Smooth muscle cell of the brain vasculature (primary cell): ENCODE measurements around the gene TPRA1.
"Not testable (repeated sequence)": the region's sequence is repeated elsewhere in the genome, so short reads cannot be mapped to it uniquely, and the experiment has no call there.

Source experiments
- DNase-seq: peaks from one replicate; pipeline ENCODE4 v3.0.0-alpha.2; 2012; ENCODE audit warnings: low read depth, low spot score

Gene TPRA1

DNA sequence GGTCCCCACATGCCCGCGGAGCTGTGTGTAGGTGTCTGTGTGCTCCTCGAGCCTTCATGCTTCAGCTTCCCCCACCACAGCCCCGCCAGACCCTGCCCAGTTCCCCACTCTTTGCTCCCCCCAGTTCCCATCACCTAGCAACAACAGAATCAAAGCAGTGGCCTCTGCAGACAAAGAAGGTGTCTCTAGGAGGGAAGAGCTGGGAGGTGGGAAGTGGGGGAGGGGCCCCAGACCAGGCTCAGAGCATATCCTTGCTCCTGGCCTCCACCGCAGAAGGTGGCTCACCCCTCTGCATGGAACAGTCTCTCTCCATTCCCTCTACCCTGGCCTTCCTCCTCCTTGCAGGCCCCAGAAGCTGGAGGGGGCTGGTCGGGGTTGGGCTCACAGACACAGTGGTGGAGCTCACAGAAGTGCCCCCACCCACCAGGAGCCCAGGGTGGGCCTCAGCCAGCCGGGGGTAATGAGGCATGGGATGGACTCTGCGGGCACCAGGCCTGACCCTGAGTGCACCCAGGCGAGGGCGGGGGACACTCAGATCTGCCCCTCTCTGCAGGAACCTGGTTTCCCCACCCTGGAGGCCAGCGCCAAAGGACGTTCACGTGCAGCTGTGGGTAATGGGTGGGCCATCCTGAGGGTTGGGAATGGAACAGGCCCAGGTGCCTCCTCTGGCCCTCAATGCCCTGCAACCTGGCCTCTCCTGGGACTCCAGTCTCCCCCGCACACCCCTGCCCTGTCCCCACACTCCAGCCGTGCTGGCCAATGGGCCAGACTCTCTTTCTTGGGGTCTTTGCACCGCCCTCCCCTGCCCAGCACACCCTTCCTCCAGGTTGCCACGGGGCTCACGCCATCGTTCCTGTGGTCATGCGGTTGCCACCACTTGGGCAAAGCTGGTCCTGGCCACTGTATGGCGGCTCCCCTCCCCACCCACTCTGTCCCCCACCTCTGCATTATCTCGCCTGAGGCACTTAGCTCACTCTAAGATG lies 53.4 kb downstream of the TPRA1 start:
- no peak for DNase-seq

DNA sequence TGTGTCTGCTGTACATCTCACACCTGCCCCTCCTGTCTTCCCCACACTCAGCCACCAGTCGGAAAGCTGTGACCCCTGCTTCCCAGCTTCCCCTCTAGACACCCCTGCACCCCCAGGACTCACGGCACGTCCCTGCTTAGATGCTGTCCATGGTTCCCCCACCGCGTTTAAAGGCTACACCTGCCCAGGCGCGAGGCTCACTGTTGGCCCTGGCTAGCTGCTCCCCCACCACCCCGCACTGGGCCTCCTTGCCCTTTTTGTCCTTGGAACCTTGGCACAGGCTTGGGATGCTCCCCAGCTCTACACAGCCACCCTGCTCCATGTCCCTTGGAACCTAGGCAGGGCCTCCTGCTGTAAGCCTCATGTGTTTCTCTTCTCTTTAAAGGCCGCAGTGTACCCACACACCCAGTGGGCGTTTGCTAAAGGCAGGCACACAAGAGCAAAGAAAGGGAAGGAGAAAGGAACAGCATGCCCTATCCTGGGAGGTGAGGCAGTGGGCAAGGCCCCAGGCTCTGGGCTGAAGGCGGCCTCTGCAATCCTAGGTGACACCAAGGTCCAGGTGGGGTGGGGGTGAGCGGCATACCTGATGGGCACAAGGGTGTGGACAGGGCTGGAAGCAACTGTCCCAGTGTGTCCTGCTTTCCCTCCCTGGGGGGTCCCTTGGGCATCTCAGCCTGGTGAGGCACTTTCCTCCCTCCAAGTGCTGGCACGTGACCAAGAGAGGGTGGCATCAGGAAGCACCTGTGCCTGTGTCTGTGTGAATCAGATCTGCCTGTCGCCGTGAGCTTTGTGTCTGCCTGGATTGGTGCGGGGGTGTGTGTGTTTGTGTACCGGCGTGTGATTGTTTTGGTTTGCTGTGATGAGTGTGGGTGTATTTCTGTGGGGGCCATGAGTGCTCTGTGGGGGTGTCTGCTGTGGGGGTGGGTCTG lies 54.4 kb downstream of the TPRA1 start:
- no peak for DNase-seq

DNA sequence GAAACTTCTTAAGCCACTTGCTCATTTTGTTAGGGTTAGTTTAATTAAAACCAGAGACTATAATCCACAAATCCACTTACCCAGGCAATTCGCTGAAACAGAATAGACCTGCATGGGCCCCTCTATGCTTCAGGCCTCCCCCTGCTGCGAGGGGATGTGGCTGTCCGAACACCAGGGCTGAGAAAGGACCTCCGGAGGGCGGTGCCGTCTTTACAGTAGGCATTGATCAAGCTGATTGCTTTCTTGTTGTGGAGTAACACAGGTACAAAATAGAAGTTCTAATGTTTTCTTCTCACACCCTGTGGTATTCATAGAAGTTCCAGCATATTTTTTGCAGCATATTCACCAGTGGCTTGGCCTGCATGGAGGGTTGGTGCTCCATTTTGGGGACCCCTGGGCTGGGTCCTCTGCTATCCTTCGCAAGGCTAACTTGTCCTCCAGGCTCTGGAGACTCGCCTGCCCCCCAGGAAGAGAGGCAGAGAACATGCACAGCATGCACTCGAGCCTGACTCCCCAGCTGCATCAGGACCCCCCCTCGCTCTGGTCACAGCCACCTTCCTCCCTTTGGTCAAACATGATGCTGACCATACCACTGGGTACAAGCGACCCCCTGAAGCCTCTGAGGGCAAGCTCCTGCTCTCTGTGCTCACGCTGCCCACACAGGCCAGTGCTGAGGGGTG lies 55.3 kb downstream of the TPRA1 start:
- no peak for DNase-seq

DNA sequence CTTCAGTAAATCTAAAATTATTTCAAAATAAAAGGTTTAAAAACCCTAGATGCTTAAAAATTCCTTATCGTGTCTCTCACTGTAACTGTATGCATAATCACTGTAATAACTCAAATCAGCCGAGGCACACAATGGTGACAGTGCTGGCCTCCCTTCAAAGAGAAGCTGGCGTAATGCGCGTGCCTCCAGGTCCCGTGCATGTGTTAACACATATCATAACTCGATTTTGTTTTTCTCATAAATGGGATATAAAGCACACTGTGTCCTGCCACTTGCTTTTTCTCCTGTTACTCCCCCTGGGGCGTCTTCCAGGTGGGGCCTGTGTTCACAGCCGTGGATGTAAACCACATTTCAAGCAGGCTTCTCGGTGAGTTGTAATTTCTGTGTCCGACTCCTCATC lies 56.0 kb downstream of the TPRA1 start:
- DNase-seq = no peak

DNA sequence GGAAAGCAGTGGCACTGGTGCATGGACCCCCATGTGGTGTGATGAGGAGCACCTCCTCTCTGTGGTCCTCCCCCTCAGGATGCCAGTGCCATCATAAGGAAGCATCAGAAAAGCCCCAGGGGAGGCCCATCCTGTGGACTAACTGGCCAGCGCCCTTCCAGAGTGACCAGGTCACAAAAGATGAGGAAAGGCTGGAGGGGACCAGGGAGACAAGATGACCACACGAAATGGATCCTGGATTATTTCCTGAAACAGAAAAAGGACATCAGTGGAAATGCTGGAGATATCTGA lies 56.4 kb downstream of the TPRA1 start:
- DNase-seq = no peak

DNA sequence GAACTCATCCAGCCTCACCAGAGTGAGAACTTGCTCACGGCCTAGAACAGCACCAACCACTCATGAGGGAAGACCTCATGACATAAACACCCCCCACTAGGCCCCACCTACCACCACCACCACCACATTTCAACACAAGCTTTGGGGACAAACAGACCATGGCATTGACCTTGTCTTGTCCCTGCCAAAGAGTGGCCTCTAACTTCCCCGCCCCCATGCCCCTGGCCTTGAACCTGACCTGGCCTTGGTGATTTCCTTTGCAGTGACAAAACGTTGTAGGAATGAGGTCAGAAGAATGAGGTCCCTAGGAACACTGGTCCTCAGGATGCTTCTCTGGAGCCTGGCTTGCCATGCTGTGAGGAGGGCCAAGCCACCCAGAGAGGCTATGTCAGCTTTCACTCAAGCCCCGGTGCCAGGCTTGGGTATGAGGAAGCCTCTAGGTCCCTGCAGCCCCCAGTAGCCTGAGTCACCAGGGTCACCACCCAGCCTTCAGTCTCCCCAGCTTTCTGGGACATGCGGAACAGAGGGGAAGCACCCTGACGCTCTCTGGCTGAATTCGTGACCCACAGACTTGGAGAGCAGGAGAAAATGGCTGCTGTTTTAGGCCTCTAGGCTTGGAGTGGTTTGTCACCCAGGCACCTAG lies 57.9 kb downstream of the TPRA1 start:
- DNase-seq = no peak

DNA sequence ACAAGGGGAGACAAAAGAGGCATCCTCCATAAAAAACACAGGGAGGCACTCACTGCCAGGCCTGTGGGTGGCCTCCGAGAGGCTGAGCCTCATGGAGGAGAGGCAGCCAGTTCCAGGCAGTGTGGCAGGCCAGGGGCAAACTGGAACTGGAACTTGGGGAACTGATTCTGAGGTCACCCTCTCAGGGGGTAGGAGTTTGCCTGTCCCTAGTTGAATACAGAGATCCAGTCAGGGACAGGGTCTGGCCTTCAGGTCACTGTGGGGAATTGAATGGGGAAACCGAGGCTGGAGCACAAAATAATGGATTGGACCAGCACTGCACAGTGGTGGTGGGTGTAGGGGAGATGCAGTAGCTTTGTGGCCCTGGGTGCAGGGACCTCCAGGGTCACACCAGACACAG lies 58.7 kb downstream of the TPRA1 start:
- DNase-seq = no peak

DNA sequence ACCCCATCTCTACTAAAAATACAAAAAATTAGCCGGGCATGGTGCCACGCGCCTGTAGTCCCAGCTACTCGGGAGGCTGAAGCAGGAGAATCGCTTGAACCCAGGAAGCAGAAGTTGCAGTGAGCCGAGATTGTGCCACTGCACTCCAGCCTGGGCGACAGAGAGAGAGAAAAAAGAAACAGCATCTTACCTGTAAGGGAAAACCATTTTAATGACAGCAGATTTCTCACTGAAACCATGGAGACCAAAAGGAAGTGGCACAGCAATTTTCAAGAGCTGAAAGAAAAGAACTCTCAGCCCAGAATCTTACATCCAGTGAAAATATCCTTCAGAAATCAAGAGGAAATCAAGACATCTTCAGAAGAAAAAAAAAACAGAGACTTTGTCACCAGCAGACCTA lies 59.7 kb downstream of the TPRA1 start:
- not testable (repeated sequence) for DNase-seq

DNA sequence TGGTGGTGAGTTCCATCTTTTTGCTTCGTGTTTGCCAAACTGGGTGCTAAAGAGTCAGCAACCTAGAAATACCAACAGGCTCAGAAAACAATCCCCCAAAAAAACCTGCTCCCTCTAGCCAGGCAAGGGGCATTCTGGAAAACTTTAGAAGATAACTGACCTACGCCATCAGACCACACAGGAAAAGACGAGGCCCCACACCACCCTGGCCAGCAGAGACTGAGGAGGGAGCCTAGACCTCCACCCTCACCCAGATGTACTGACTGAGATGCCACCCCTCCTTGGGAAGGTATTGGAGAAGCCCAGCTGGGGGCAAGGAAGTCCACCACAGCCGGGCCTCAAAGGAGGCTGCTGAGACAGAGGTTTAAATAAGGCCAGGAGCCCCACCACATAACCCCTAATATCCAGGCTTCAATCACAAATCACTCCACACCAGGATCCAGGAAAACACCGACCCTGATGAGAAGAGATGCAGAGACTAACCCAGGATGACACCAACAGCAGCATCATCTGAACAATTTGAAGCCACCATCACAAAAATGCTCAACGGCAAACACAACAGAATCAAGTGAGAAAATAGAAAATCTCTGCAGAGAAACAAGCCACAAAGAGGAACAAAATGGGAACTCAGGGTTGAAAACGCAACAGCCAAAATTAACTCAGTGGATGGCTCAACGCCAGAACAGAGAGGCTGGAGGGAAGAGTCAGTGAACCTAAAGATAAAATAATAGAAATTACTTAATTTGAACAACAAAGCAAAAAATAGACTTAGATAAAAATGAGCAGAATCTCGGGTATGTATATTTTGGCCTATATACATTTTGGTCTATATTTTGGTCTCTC lies 61.0 kb downstream of the TPRA1 start:
- DNase-seq = no peak

DNA sequence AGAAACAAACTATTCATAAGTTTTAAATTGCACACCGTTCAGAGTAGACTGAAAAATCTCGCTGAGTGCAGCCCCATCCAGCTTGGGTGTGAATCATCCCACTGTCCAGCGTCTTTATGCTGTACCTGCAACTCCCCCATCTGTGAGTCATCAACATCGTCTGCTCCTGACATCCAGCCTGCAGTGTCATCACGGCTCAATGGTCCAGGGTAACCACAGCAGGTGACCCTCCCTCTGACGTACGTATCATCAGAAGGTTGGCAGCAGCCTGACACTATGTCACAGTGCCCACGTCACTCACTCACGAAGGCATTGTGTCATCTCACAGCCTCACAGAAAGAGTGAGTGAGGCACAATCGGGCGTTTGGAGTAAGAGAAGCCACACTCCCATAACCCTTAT lies 65.2 kb downstream of the TPRA1 start:
- no peak for DNase-seq

DNA sequence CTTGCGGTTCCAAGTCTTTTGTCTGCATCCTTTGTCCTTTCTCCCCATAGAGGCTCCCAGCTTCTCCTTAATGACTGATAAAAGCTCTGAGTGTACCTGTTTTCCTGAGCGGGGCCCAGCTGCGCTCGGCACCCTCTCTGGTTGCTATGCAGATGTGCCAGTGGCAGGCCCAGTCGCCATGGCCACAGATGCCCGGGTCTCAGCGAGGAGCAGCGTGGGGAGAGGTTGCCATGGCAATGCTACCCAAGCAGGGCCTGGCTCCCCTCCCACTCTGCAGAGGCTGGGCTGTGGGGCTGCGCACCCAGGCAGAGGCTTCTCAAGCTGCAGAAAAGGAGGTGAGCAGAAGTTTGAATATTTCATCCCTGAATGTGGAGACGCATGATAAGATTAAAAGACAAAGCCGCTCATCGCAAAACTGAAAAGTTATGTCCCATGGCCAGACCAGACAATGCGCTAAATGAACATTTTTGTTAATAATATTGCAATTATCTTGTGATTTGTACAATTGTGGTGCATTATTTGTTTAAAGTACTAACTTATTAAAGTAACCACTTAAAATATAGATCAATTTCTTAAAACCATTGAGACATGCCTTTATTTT lies 66.1 kb downstream of the TPRA1 start:
- no peak for DNase-seq
